ENCODE measurements around the gene GRK7.
"Not testable (repeated sequence)": the region's sequence is repeated elsewhere in the genome, so short reads cannot be mapped to it uniquely, and the experiment has no call there.

Gene GRK7

GRCh38 chr3:141796081-141796888 lies 33.1 kb downstream of the GRK7 start:
- DNase-seq (ENCODE audit: low read depth): peak; percentile 13

DNA sequence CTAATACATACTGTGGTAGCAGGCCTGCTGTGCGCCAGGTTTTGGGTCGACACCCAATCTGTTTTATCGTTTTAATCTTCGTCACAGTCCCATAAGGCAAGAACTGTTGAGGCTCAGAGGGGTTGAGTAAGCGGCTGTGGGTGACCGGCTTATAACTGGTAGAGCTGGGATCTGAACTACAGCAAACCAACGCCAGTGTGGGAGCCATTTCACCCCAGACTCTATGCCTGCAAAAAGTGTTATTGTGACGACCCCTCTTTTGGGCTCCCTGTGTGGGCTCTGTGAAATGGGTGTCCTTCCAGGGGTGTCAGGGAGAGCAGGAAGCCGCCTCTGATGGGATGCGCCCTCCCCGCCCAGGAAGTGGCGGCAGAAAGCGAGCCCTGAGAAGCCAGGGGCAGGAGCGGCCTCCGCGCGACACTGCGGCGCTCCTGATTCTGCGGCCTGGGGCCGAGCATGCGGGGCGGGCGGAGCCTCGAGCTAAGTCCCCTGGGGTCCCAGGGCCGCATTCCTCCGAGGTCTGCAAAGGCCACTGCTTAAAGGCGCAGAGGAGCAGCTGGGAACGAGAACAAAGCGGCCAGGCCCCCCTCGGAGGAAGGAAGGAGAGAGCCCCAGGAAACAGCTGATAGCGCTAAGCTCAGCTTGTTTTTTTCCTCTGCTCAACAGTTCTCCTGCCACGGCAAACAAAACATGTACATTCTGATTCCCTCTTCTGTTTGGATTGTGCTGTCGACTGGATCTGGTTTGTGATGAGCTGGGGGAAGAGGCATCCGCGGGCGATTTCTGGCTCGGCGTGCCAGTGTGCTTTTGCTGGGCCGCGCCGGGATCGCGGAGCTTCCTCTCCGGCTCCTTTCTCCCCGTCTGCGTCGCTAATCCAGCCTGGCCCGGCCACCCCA lies 33.9 kb downstream of the GRK7 start:
- DNase-seq (ENCODE audit: low read depth): no peak

DNA sequence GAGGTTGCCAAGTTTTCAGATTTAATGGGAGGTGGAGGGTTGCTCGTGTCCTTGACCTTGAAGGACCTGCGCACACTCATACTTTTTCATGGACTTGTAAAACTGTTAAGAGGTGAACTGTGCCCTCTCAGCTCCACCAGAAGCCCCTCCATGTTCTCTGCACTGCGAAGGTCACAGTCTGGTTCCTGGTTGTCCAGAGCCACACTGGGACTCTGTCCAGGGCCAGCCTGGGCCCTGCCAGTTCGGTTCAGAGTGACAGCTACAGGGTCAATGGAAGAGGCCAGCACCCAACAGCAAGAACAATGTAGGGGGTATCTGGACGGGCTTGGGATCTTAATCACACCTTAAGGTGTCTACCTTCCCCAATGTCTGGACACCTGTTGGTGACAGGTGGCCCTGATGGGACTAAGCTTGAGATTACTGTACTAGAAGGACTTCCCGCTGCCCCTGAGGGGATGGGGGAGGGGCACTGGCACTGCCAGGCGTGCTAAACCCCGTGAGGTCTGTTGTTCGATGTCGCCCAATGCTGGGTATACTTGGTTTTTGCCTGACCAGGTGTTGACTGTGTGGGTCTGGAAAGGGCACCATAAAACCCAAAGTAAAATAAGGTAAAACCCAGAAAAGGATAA lies 34.7 kb downstream of the GRK7 start:
- no peak for DNase-seq (ENCODE audit: low read depth)

GRCh38 chr3:141798448-141798845 lies 35.2 kb downstream of the GRK7 start:
- DNase-seq (ENCODE audit: low read depth): no peak

- no peak for DNase-seq (ENCODE audit: low read depth)
These were observed 39.3 kb downstream of the GRK7 start for GRCh38 chr3:141802316-141803077.

DNA sequence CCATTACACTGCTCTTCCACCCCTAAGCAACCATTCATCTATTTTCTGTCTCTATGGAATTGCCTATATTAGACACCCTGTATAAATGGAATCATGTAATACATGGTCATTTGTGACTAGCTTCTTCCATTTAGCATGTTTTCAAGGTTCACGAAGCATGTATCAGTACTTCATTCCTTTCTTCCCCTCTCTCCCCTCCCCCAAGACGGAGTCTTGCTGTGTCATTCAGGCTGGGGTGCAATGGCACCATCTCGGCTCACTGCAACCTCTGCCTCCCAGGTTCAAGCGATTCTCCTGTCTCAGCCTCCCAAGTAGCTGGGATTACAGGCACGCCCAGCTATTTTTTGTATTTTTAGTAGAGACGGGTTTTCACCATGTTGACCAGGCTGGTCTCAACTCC lies 40.3 kb downstream of the GRK7 start:
- DNase-seq (ENCODE audit: low read depth): not testable (repeated sequence)

GRCh38 chr3:141804447-141804777 lies 41.2 kb downstream of the GRK7 start:
- no peak for DNase-seq (ENCODE audit: low read depth)

DNA sequence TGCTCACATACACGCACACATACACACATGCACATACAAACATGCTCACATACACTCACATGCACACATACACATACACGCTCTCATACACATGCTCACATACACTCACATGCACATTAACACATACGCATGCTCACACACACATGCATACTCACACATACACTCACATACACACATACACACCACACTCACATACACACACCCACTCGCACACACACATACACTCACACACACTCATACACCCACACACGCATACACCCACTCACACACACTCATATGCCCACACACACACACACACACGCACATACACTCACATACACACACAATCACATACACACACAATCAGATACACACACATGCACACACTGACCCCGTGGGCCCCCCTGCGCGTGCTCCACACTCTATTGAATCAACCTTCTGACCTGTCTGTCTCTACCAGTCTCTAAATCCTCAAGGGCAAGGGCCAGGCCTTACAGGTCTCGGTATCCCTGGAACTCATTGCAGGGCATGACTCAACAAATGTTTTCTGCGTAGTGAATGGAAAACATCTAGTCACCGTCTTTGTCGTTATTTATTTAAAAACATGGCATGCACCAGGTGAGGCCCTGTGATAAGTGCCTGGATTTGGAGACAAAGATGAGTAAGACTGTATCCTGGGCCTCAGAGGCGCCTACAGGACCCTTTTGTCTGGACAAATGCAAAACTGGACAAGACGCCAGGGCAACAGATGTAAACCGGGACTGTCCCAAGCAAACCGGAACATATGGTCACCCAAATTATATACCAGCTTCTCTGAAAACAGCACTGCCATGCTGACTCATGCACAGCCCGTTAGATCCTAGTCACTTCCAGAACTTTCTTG lies 41.8 kb downstream of the GRK7 start:
- no peak for DNase-seq (ENCODE audit: low read depth)

DNA sequence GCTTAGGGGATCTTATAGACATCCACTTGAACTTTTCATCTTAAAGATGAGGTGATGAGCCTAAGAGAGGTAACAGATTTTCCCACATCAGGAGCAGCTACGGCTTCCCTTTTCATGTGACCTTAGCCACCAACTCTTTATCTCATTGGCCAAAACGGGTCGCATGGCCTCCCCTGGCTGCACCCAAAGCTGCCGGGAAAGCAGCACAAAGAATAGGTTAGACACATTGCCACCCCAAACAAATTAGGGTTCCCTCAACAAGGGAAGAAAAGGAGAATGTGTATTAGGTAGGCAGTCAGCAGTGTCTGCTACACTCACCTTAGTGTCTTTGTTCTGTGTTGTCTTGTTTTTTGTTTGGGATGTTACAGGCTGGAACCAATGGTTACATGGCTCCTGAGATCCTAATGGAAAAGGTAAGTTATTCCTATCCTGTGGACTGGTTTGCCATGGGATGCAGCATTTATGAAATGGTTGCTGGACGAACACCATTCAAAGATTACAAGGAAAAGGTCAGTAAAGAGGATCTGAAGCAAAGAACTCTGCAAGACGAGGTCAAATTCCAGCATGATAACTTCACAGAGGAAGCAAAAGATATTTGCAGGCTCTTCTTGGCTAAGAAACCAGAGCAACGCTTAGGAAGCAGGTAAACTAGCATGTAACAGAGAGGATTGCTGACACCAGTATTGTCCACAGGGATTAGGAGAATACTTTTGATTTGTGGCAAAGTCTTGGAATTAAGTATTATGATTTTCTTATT lies 44.2 kb downstream of the GRK7 start:
- DNase-seq (ENCODE audit: low read depth): no peak

GRCh38 chr3:141808586-141808985 lies 45.4 kb downstream of the GRK7 start:
- no peak for DNase-seq (ENCODE audit: low read depth)

GRCh38 chr3:141810161-141810560 lies 47.0 kb downstream of the GRK7 start:
- no peak for DNase-seq (ENCODE audit: low read depth)

DNA sequence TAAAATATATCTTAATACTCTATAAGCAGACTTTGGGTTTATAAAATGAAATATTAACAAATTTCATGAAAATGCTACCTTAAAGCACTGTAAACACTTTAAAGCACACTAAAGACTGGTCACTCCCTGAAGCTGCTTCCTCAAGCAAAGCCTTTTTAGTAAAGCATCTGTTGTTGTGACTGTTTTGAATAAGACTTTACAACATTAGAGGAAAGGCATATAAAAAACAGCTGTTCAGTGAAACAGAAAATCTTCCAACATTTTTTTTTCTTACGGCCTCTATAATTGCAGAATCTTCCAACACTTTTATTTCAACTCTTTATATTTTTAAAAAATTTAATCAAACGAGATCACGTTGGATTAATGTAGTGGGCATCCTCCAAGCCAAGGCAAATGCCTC lies 48.1 kb downstream of the GRK7 start:
- no peak for DNase-seq (ENCODE audit: low read depth)

DNA sequence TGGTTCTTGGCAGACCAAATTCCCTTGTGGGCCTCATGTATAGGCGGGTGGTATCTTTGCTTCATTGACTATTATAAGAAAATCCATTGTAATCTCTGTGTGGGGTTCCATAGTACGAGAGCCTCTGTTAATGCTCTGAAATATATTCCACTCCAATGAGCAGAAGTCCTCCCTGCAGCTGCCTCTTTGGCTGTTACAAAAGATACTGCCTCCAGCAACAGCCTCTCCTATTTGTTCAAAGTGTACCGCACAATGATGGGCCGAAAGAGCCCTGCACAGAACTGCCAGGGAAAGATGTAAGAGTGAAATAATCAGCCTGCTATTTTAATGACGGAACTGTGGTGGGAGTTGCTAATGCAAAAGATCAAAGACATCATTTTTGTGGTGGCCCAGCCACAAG lies 48.9 kb downstream of the GRK7 start:
- no peak for DNase-seq (ENCODE audit: low read depth)

- DNase-seq (ENCODE audit: low read depth): no peak
These were observed 49.4 kb downstream of the GRK7 start for GRCh38 chr3:141812586-141812985.

All from fibroblast of the conjunctiva (primary cell).